GM19397 (cell line): ENCODE measurements around the gene CNNM3.
A peak's percentile ranks its signal among the peaks of the same experiment; 100 is the strongest.

Experiments
- ATAC-seq: cut with Tn5 transposase; IDR thresholded peaks from one replicate; pipeline ENCODE4 v1.9.1; 2021; ENCODE audit warnings: mild to moderate bottlenecking, moderate library complexity; ENCODE audit not compliant: unreplicated experiment

The CNNM3 gene

GRCh38 chr2:96874198-96874831 lies 58.2 kb downstream of the CNNM3 start:
- peak; percentile 46 for ATAC-seq

DNA sequence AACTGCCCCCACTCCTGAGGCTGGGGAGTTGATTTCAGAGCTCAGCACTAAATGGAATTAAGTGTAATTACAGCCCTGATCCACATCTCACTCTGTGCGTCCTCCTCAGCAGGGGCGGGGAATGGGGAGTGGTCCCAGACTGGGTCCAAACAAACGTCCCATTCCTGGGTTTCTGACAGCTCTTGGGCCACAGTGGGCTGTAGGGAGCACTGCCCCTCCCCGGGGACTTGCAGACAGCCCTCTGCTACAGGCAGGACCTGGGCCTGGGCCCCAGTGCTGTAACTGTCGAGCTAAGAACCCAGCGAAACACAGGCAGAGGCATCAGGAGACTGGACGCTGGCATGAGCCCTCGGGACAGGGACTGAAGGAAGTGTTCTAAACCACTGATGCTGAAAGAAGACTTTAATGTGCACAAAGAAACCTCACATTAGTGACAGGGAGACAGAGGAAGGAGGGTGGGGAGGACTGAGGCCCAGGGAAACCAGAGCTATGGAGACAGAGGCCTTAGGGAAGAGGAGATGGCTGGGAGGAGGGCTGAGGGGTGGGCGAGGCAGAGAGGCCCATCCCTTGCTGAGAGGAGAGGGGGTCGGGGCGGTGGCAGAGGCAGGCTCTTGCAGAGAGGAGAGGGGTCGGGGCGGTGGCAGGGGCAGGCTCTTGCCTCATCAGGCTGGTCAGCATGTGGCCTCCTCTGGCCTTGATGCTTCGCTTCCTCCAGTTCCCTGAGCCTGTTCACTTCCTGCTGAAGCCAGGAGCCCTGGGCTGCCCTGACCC lies 59.6 kb downstream of the CNNM3 start:
- ATAC-seq, result no peak

DNA sequence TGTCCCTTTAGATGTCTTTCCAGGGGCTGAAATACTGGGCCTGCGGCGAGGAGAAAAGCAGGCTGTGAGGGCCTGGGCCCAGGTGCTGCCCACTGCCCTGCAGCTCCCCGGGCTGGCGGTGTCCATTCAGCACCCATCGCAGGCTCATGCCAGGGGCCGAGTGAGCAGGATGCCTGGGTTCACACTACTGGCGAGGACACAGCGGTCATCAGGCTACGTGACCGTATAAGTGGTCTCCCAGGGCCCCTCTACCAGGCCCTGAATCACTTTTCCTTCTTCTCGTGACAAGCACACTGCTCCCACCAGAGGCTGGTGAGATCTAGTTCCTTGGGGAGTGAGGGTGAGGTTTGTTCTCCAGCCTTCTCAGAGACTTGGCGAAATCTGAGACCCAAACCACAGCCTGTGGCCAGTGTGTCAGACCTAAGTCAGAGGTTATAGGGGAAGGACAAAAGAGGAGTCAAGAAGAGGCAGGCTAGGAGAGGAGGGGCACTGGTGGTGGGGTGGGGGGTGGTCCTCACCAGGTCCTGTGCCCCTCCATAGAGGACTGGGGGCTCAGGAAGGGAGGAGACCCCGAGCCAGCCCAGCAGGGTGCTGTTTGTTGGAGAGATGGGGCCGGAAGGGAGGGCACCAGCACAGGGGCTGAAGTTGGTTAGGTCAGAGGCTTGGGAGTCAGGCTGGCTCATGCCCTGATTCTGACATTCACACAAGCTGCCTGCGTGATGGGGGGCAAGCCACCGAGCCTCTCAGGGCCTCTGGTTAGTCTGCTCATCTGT lies 60.4 kb downstream of the CNNM3 start:
- no peak for ATAC-seq

DNA sequence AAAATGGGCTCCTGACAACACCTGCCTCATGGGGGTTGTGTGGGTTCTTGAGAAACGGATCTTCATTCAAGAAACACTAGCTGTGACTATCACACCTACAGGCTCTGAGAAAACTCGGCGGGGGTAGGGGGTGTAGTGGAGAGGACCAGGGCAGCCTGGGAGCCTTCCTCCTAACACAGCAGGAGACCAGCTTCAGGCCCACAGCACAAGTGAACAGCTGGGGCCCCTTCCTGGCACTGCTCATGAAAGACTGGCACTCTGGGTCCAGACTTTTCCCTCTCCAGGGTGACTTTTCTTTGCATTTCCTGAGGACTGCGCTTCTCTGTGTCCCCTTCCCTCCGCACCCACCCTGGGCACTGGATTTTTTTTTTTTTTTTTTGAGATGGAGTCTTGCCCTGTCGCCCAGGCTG lies 61.0 kb downstream of the CNNM3 start:
- ATAC-seq, result no peak

- no peak for ATAC-seq
Measured at GRCh38 chr2:96877631-96878092, 61.6 kb downstream of the CNNM3 start.

DNA sequence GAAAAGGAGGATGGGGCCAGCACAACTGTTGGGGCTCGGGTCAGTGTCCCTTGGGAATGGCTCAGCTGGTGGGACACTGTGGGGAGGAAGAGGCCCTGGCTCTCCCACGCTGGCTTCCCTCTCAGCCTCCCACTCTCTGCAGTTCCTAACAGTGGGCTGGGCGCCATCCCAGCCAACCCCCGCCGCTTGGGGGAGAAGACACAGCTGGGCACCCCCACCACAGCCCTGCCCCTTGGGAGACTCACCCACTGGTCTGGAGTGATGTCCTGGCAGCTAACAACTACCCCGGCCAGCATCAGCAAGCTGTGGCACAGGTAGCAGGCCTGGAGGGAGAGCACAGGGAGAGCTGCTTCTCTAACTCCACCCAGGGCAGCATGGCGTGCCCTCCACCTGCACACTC lies 62.1 kb downstream of the CNNM3 start:
- ATAC-seq, result no peak

- ATAC-seq, result no peak
Measured at GRCh38 chr2:96878796-96879544, 62.9 kb downstream of the CNNM3 start.

DNA sequence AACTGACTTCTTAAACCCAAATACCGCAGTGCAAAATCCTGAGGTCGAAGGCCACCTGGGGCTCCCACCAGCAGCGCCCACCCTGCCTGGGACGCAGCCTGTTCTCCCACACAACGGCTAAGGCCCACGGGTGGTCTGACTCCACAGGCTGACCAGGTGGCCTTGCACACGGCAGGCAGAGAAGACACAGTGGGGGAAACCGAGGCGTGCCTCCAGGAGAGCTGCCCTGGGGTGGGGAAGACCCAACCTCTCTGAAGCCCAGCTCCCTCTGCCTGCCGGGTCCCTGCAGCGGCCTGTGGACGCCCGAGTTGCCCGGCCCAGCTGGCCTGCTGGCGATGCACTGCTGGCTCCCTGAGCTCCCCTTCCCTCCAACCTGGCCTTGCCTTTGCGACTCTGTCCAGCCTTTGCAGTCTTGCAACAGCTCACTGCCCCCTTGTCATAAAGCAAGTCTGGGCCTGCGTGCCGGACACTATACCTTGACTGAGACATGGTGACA lies 63.5 kb downstream of the CNNM3 start:
- ATAC-seq, result no peak

DNA sequence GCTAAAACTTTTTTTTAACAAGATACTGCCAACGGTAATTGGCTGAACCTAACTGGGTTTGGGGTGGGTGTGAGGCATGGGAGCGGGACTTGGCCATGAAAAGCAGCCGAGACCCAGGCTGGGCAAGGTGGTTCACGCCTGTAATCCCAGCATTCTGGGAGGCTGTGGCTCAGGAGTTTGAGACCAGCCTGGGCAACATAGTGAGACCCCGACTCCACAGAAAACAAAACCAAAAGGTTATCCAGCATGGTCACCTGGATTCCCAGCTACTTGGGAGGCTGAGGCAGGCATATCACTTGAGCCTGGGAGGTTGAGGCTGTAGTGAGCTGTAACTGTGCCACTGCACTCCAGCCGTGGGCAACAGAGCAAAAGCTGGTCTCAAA lies 64.8 kb downstream of the CNNM3 start:
- ATAC-seq, result no peak

DNA sequence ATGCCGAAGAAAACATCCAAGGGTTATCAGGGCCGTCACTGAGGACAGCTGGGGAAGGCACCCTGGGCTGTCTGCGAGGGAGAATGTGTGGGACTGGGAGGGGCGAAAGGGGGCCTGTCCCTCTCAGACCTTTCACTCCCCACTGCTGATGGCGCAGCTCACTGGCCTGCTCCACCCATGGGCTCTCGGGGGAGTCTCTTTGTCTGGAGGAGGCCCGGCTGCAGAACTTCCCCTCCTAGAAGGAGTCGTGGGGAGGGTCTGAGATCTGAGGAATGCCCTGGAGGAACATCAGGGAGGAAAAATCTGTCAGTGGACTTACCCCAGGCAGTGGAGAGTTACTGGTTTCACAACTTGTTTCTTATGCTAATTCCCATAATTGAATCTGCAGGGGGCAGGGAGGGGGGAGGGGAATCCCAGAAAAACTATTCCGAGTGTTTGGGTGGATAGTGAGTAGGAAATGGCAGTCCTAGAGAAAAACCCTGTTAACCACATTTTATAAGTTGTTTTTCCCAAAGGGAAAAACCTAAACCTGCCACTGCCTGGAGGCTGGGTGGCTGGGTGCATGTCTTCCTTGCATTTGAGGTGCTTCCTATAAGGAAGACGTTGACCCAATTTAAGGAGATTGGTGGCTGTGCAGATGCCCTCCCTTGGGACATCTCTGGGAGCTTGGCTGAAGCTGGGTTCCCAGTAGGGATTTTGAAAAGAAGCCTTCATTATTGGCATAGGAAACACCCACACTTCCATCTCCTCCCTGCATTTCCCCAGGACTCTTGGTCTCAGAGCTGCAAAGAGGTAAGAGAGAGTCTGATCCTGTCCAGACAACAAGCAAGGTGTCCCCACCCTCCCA lies 65.5 kb downstream of the CNNM3 start:
- ATAC-seq, result no peak

DNA sequence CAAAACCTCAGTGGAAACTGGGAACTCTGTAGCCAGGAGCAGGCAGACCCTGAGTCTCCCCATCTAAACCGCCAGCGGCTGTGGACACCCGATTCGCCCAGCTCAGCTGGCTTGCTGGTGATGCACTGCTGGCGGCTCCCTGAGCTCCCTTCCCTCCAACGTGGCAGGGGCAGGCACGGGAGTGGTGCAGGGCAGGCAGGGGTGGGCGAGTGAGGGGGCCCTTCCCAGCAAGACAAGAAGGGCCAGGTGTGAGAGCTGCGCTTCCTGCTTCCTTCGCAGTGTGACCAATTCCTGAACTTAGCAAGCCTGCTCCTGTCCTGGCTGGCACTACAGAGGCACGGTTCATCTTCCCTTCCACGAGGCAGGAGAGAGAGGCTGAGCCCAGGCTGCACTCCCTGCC lies 66.2 kb downstream of the CNNM3 start:
- no peak for ATAC-seq

- no peak for ATAC-seq
Measured at GRCh38 chr2:96882906-96883305, 66.8 kb downstream of the CNNM3 start.

DNA sequence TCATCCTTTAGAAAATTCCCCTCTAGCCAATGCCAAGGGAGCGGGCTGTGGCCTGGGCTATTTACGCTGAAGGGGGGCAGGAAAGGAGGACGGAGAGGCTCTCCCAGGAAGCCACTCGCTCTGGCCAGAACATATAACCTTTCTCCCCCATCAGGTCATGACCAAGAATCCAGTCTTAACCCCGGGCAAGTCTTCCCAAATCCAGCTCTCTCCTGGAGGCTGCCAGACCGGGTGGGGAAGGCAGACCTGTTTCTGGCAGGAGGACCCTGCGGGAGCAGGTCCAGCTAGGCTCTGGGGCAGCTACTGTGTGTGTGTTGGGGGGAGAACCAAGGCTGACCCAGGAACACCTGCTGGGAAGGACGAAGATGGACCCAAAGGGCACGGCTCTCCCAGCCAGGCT lies 67.2 kb downstream of the CNNM3 start:
- no peak for ATAC-seq
